GF-D8 (cell line): ENCODE measurements around the gene DCAF5.
"Not testable (repeated sequence)": the region's sequence is repeated elsewhere in the genome, so short reads cannot be mapped to it uniquely, and the experiment has no call there.

Experiments used
- DNase-seq: peaks from one replicate; lab custom pipeline; 2025; lab: John Stamatoyannopoulos, UW

The DCAF5 gene

DNA sequence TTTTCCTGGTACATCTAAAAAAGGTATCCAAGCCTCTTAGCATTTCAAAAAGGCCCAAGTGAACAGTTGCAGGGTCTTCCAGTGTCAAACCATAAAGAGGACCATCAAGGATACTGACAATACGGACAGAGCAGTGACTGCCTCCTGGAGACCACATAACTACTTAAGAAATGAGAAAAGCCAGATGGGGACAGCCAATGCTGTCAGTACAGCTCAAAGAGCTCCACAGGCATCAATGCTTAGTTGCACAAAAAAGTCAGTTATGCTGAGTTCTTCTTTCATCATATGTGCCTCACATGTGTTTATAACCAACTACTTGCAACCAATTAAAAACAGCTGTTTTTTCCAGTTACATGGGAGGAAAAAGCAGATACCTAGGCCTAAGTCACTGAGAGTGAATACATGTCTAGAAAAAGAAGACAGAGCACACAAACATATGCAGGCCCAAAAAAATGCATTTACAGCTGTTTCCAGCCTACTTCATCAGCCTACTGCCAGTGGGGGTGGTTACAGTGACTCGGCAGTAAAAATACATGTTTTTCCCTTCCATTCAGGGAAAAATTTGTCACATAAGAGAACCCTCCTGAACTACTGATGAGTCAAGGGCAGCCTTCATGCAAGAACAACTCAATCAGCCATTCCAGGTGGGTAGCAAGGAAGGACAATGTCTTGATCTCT is 84.0 kb downstream of the DCAF5 start:
- peak; percentile 14 for DNase-seq

DNA sequence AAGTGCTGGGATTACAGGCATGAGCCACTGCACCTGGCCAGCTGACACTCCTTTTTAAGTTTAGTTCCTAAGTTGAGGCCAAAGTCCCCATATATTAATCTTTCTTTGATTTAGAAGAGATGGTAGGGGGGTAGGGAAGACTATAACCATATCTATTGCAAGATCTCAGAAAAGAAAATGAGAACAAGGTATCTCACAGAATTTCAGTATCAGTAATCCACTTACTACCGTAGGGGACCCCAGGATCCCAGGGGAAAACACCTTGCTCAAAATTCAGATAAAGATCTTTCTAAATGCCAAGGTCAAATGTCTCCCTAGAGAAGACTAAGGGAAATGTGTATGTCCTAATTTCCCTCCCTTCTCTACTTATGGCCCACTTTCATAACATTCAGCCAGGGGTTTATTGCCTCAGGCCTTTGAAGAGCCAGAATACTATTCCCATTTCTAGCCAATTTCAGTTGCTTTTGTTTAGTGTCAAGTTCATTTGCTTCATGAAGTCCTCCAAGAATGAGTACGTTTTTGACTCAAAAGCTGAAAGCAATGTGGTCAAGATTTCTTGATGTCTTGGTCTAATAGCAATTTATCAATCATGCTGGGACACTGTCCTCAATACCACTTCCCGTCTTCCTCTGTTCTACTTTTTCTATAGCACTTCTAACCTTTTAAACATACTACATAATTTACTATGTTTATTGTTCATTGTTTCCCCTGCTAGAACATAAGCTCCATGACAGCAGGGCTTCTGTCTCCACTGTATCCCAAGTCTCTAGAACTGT is 86.3 kb downstream of the DCAF5 start:
- no peak for DNase-seq

DNA sequence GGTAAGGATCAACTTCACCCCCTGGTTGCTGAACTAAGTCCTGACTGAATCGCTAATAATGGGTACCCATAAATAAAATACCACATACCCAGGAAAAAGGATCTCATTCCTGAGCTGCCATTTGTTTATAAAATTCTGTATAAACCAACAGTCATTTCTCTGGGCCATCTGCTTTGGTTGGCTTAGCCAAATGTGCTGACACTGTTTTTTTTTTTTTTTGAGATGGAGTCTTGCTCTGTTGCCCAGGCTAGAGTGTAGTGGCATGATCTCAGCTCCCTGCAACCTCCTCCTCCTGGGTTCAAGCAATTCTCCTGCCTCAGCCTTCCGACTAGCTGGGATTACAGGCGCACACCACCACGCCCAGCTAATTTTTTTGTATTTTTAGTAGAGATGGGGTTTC is 87.0 kb downstream of the DCAF5 start:
- DNase-seq = not testable (repeated sequence)

DNA sequence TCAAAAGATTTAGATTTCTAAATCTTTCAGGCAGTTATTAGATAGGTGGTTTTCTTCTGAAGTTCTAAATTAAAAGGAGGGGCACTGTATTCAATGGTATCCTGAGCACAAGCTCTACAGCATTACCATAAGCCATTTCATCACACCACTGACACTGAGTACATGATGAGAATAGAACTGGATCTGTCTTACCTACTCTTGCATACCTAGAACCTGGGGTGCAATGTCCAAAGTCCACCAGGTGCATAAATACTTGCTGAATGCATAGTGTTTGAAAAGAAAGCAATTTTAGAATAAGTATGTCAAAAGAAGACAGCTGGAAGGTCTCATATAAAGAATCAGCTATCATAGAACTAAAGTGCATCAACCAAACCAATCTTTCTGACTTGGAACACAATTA is 88.3 kb downstream of the DCAF5 start:
- no peak for DNase-seq

DNA sequence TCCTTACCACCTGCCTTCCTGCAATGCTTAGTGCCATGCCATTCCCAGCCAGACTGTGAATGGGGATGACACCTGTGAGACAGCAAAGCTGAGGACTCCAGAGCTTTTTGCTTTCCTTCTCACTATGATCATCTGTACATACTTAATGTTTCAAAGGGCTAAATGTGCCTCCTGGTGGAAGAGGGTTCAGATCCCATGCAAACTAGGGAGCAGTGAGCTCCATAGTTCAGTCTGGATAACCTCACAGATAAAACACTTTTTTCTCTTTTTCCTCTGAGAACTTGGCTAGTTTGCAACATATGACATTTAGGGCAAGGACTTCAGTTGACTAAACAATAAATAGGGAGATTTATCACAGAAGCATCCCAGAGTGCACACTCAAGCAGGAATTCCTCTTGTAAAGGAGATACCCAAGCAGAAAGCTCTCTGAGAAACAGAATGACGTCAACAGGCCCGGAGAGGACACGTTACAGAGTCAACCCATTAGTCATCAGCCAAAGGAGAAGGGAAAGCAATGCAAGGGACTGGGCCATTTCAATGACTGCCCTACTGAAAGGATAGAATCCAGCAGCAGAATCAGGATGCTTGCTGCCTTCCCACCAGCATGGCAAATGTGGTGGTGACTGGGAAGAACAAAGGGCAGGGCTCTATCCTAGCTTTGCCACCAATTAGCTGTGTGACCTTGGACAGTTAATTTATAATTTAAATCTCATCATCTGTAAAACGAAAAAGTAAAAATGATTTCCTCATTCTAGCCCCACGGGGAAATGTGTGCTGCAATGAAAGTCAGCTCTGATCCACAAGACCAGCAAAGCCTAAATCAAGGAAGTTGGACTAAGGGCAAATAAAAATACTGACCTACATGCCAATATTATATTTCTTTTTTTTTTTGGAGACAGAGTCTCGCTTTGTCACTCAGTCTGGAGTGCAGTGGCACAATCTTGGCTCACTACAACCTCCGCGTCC is 93.0 kb downstream of the DCAF5 start:
- no peak for DNase-seq

DNA sequence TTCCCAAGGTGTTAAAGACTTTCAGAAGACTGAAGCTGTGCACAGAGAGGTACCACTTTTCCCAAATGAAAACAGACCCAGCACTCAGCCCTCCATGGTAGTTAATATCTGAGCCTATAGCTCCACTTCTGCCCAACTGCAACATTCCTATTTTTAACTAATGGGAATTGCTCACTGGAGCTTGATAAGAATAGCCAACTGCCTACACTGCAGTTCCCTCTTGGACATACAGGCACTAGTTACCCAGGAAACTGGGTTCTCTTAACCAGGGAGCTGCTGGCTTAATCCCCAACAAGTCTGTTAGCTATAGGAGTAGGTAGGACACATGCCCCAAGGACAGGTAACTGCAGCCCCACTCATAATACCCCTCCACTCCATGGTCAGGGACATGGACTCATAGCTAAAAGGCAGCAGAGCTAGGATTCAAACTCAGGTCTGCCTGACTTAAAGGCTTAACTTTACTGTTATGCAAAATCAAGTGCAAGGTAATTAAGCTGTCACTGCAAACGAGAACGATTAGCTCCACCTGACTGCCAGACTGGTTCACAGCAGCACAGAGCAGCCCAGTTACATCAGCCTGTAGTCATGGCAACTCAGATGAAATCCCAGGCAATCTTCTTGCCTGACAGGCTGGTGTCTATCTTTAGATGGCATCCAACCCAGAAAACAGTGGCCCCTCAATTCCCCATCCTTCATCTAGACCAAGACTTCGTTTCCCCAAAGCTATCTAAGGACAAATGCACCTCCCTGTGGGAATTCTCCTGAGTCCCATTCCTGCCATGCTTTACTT is 96.7 kb downstream of the DCAF5 start:
- DNase-seq = no peak

DNA sequence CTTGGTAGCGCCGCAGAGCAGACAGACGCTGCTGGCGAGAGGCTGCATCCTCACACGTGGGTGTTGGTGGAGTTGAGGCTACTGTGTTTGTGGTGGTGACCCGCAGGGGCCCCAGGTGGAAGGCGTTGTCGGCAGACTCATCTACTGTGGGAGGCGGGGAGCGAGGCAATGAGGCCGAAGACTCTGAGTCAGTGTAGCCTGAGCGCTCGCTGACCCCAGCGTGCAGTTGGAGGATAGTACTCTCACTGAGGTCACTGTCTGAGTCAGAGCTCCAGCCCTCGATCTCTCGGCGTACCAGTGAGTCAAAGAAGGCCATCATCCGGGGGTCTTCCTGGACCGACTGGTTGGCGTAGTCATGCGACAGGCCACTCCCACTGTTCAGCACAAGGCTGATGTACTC is 97.8 kb downstream of the DCAF5 start:
- no peak for DNase-seq

DNA sequence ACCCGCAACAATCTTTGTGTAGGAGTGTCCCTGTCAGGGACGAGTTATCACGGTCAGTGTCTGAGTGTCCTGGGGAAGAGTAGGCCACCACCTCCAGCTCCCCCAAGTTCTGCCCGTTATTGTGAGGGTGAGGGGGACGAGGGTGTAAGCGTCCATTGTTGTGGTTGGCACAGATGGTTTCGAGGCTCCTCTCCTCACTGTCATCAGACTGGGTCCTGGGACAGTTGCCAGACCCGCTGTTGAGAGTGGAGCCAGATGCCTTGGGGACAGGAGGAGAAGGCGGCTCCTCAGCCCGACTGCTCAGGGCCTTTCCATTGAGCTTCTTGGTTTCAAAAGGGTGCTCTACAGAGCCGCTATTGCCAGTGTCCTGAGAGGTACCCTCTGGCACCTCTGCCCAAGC is 98.9 kb downstream of the DCAF5 start:
- DNase-seq = no peak

DNA sequence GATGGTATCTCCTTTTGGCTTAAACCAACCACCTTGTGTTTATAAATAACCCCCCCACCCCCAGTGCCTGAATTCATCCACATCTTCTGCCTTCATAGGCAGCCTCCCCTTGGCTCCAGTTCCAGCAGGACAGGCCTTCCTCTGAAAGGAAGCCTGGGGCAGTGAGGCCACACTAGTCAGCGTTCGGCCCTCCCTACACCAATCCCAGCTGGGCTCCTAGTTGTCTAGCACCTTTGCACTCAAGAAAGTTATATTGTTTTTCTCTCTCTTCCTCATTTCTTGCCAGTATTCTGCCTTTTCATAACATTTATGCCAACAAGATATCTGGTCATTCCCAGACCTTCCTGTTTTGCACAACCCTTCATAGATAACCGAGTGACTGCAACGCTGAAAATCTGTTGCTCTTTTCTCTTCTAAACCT is 100.7 kb downstream of the DCAF5 start:
- peak; percentile 12 for DNase-seq

DNA sequence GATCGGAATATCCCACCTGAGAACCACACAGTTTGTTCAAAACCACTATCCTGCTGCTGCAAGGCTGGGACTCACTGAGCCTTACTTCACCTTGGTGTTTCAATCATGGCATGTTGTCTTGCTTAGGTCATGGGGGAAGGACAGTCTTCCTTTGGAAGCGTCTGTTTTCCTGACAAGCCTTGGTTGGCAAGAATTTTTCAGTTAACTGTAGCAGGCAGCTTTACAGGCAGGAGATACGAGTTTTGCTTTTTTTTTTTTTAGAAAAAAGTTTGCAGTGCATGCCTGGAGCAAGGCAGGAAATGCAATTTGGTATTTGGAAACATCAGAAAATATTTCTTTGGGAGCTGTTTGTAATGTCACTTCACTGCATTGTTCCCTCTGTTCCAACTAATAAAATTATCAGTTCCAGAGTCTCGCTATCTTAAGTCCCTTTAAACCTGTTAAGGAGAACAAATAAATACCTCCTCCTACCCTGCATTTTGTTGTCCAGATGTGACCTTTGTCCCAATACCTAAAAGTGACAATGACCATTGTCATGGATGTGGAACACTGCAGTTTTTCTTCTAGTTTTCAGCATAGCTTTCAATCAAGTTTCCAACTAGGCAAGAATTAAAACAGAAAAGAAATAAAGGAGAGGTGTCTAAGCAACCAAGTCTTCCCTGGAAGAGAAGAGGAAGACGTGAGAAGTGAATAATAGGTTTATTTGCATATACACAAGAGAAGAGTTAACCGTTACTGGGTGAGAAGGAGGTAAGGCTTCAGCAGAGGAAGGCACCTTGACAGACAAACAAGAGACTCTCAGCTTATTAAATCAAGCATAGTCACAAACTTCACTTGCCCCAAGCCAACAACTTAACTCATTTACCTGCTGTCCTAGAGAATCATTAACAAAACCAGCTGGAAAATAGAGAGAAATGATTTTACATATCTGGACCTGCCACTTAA is 102.4 kb downstream of the DCAF5 start:
- no peak for DNase-seq

DNA sequence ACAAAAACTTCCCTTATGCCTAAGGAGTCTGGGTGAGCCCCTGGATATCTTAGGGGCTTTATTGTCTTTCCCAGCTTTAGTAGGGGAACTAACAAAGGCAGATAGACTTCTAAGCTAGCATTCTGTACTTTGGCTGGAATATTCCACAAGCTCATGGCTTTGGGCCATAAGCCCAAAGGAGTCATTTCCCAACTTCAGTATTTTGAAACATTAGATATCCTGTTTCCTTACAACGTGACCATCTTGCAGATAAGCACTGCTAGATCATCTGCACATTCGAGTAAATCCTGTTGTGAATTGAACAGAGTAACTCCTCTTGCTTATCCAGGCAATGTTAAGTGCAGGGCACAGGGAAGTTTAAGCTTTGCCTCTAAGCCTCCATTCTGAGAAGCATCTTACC is 103.2 kb downstream of the DCAF5 start:
- peak; percentile 60 for DNase-seq

DNA sequence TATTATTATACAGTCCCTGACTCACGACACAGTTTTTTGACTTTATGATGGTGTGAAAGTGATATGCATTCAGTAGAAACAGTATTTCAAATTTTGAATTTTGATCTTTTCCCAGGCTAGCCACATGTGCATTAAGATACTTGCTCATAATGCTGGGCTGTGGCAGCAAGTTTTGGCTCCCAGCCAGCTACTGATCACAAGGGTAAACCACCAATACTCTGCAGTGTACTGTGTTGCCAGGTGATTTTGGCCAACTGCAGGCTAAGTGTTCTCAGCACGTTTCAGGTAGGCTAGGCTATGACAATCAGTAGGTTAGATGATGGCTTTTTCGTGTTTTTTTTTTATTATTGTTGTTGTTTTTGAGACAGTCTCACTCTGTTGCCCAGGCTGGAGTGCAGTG is 104.5 kb downstream of the DCAF5 start:
- DNase-seq = no peak

DNA sequence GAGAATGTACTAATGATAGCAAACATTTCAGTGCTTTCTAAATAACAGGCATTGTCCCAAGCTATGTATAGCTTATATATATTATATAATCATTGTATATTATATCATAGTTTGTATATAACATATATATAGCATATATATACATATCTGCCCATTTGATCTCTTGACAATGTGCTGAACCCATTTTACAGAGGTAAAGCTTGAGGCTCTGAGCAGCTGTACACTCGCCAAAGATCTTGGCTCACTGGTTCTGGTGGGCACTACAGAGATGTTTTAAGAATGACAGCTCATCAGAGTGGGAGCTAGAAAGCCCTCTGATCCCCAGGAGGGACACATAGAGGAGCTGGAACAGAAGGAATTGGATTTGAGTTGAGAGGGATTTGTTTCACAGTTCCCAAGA is 105.7 kb downstream of the DCAF5 start:
- no peak for DNase-seq

DNA sequence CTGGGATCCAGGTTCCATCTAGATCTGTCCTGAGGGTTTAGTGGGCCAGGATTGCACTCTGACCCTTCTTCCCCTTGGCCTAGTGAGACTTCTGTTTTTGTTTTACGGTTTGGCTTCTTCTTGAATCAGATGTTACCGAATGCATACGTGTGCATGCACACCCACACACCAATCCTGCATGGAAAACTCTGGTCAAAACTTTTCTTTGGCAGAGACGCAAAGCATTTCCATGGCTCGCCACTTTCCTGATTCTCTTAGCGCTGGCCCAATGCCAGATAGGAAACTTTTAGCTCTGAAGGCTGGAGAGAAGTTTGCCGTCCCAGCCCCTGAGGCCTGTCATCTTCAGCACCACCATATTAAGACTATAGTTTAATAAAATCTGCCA is 106.5 kb downstream of the DCAF5 start:
- DNase-seq = no peak

DNA sequence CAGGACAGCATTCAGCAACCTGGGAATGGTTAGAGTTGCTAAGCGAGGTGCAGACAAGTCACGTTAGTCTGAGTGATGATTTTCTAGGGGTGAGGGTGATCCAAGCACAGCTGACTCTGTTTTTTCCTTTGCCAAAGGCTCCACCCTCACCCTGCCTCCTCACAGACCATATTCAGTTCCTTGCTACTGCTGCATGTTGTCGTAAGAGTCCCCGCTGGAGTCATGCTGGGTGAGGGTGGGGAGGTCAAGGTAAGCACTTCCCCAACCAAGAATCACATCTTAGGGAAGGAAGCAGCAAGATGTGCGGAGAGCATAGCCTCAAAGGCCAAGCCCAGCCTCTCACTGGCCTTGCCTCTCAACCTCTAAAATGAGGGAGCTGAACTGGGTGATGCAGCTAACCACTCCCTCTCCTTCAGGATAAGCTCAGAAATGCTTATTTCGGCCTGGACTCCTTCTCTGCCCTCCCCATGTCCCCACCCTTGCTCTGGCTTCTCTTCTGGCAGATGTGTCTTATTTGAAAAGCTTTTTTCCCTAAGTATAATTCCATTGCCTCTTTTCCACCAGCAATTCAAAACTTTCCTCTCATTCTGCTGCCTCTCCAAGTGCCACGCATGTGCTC is 107.0 kb downstream of the DCAF5 start:
- no peak for DNase-seq

DNA sequence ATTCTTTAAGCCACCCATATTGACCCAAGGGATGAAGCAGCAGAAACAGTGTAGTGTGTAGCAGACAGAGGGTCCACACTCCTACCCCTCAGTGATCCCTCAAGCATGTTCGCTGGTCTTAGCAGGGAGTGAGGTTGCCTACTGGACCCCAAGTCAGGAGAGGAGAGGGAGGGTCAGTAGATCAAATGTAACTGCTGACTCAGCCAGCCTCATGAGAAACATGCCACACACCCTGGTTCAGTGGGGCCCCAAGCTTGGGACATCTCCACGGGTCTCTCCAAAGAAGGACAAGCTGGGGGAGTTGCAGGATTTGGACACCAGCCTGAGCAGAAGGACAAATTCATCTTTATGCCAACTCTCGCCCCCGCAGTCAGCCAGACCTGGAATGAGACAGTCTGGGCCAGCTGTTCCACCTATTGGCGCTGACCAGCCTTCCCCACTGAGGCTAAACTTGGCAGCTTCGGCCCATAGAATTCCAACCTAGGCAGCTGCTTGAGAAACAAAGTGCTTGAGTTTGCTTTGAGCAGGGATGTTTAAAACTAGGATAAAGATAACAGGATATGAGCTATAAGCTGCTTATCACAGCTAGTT is 107.9 kb downstream of the DCAF5 start:
- DNase-seq = no peak

DNA sequence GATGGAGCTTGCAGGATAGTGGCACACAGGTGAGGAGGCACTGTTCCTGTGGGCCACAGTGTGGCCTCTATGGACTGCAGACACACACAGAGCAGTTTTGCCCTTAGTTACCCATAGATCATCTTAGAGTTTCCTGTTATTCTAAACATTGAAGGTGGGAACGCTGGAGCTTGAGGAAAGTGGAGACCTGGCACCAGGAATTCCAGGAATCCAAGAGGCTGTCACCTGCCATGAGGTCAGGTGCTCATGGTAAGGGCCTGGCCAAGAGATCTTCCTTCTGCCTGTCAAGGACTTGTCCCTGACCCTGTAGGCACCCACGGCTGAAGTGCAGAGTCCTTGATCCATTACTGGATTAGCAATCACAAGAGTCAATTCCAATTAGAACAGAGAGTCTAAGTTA is 108.6 kb downstream of the DCAF5 start:
- DNase-seq = no peak

DNA sequence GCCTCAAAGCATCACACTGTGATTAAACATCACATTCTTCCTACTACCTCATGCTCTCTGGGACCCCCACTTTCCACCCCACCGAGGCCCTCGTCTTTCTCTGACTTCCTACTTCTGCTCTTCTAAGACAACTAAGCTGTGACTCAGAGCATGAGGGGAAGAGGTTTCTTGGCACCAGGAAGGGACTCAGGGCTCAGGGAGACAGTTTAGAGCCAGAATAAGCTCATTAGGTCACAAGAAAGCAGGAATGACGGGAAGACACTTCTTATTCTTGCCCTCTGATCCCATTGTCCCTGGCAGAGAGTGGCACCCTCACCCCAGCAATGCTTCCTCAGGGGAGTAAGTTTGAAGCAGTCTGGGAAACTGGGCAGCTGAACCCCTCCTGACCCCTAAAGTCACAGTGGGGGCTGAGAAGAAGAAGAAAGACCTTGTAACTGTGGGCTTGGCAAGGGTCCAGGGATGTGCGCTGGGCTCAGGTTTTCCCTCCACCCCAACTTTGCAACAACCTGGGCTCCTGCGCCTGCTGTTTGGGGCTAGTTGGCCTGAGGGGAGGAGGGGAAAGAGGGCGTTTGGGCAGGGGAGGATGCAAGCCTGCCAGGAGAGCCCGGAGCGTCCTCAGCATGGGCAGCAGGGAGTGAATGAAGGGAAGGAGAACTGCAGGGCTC is 109.2 kb downstream of the DCAF5 start:
- DNase-seq = no peak

DNA sequence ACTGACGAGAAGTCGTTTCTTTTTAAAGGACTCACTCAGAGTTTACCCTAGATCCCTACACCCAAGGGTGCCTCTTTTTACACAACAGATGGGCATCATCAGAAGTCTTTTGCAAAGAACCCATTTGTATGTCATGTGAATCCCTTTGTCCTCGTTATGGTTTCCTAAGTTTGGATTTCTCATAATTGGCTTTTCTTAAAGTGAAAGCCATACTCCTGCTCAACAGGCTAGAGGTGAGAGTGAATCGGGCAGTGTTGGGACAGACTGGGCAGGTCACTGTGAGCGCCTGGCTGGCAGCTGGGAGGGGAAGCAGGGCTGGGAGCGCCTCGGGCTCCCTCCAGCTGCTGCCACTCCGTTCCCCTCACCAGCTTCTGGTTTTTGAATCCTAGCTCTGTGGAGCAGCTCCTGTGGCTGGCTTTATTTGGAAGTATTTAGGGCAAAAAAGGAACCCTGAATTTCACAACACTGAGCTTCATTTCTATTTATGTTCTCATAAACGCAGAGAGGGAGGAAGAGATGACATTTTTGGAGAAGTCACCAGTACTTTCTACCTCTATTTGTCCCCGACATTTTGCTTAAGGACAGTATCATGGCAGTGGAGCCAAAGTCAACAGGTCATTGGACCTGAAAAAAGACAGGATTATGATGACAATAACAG is 110.0 kb downstream of the DCAF5 start:
- peak; percentile 33 for DNase-seq
